GM15510 (cell line): Measurements from ENCODE around the gene SPNS3.

ENCODE experiments used
- POLR2A ChIP-seq: IDR thresholded peaks from 3 replicates; pipeline ENCODE4 v1.6.1; 2011; ENCODE audit warnings: borderline replicate concordance; ENCODE audit not compliant: insufficient read length; ENCODE audit errors: extremely low read depth

Gene SPNS3

DNA sequence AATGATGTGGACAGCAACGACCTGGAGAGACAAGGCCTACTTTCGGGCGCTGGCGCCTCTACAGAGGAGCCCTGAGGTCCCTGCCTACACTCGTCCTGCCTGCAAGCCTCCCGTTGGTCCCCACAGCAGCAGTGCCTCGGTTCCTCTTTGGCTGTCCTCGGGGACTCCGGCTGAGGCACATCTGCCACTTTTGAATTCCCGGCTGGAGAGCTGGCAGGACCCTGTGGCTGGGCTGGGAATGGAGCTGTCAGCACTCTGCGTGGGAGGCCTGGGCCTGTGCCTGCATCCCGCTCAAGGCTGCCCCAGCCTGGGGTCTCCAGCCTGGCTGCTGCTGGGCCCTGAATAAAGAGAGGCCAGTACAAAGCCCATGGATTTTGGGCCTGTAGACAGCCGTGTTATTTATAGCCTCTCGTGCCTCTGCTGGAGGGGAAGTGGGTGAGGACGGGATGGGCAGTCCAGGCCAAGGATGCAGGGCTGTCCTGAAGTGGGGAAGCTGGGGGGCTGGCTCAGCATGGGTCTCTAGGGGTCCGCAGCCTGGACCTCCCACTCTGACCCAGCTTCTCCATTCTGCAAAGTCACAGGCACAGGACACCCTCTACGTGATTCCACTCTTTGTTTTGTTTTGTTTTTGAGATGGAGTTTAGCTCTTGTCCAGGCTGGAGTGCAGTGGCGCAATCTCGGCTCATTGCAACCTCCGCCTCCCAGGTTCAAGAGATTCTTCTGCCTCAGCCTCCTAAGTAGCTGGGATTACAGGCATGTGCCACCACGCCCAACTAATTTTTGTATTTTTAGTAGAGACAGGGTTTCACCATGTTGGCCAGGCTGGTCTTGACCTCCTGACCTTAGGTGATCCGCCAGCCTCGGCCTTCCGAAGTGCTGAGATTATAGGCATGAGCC, 54.3 kb downstream of the SPNS3 start:
- TF ChIP-seq POLR2A = no peak

DNA sequence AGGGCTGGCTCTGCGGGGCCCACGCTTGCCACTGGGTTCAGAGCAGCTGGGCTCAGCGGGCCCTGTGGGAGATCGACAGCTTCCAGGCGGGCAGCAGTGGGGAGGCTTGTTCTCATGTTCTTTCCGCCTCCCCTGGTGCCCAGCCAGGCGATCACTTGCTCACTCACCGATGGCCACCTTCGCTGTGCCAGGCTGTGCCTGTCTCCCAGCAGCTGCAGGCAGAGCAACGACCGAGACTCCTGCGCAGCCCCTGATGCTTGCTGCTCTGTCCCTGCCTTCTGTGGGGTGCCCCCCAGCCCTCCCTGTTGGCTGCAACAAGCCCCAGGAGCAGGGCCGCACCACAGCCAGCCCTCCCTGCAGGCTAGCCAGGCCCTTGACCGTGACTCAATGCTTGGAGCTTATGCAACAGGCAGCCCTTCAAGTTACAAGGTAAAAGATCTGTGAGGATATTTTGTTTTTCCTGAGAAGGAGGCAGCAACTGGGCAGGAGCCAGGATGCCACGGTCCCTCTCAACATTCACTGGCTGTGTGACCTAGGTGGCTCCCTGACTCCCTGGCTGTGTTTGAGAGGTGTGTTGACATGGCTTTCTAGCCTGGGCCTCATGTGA, 55.4 kb downstream of the SPNS3 start:
- no peak for TF ChIP-seq POLR2A

DNA sequence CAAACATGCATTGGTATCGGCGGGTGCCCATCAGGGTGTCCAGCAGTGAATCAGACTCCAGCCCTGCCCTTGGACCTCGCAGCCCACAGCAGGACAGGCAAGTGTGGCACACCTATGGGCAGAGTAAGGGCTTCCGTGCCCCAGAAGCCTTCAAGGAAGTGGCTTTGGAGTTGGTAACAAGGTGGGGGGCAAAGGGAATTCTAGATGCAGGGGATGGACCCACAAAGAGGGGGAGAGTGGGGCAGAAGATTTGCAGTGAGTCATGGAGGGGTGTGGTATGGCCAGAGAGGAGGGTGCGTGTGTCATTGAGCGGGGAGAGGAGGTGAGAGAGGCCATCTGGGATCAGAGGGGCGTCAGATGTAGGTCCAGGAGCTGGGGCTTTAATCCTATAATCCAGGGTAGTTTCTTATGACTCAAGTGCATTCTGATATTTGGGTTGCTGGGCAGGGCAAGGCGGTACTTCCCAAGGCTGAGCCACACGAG, 56.4 kb downstream of the SPNS3 start:
- no peak for TF ChIP-seq POLR2A

DNA sequence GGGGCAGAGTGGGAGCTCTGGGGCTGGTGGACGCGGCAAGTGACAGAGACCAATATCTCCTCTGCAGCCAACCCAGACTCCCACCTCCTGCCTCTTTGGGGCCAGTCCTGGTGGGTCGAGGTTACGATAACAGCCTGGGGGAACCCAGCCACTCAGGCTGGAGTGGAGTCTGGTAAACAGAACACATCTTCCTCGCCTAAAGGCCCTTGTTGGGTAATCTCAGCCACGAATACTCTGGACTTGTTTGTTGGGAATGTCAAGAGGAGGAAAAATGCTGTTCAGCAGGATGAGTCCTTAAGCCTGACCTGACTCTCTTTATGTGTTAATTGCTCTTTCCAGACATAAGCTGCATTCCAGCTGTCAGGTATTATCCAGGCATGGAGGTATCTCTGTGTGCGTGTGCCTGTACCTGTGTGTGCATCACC, 56.9 kb downstream of the SPNS3 start:
- no peak for TF ChIP-seq POLR2A

DNA sequence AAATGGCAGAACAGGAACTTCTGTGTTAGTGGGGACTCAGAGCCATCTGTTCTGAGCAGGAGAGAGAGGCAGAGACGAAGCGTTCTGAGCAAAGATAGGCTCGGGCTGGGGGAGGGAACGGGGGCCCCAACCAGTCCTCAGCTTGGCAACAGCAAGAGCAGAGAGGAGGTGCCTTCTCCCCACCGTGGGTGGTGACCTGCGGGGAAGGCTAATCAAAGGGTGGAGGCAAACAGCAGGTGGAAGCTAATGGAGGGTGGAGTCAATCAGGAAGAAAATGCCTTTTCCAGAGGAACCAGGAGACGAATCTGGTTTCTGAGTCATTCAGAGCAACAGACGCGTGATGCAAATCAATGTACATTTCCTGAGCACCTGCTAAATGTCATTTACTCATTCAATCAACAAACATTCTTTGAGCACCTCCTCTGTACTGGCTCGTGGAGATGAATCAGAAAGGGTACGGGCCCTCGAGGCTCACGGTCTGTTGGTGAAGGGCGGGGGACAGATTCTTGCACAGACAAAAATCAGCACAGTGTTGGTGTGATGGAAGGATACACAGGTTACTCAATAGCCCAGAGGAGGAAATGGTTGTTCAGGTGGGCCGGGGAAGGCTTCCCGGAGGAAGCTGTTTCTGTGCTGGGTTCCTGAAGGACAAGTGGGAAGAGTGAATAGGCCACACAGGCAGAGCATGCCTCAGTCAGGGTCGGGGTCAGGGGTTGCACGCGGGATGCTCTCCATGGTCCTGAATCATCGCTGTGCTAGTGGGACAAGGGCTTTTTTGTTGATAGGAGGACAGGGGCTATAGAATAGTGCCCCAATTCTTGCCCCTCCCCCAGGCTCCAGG, 59.2 kb downstream of the SPNS3 start:
- no peak for TF ChIP-seq POLR2A

DNA sequence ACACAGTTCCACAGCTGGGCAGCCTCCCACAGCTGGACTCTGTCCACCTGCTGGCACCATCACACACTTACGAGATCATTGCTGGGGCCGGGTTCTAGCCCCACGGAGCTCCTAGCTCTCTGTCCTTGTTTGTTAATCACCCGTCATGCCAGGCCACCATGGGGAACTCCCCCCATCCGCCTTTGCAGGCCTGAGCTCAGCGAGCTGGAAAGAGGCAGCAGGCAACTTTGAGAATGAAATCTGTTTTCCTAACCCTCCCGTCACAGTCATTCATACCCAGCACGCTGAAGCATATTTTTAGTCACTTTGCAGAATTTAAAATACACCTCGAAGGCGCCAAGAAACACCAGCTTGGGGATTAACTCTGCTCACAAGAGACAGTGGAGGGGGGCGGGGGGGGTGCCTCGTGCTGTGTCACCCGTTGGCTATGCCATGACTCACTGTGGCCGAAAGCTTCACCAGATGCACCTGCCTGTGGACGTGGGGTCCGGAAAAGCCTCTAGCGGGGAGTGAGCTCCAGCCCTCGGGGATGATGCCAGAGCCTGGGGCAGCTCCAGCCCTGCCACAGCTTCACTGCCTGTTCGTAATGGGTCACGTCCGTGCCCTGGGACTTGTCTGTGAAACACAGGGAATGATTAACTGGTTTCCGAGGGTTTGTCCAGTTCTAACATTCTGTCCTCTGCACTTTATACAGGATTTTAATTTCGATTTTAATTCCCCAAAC, 63.5 kb downstream of the SPNS3 start:
- TF ChIP-seq POLR2A = no peak

DNA sequence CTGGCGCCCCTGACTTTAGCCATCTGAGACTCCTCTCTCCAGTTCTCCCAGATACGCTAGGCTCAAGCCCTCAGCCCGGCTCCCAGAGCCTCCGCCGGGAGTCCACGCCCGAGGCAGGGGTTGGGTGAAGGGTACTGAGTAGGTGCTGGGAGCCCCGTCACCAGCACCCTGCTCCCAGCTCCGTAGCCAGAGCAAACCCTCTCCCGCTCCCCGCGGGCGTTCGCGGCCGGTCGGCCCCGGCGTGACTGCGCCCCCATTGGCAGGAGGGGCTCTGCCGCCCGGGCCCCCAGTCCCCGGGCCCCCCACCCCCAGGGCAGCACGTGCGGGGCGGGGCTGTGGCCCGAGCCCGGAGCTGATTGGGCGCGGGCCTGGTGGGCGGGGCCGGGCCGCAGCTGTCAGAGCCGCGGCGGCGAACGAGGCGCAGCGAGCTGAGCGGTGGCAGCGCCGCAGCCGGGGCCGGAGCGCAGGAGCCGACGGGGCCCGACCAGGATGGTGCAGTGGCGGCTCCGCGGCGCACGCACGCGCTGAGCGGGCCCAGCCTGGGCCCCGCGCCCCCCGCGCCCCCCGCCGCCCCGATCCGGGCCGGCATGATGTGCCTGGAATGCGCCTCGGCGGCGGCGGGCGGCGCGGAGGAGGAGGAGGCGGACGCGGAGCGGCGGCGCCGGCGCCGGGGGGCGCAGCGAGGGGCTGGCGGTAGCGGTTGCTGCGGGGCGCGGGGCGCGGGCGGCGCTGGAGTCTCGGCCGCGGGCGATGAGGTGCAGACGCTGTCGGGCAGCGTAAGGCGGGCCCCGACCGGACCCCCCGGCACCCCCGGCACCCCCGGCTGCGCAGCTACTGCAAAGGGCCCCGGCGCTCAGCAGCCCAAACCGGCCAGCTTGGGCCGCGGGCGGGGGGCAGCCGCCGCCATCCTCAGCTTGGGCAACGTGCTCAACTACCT, 65.0 kb downstream of the SPNS3 start, which contains the start of gene SPNS2:
TSS of gene SPNS2 (plus strand) at position 421 of the 937 bp plus-strand sequence. CDS start at position 588, 167 bp downstream.
- no peak for TF ChIP-seq POLR2A

DNA sequence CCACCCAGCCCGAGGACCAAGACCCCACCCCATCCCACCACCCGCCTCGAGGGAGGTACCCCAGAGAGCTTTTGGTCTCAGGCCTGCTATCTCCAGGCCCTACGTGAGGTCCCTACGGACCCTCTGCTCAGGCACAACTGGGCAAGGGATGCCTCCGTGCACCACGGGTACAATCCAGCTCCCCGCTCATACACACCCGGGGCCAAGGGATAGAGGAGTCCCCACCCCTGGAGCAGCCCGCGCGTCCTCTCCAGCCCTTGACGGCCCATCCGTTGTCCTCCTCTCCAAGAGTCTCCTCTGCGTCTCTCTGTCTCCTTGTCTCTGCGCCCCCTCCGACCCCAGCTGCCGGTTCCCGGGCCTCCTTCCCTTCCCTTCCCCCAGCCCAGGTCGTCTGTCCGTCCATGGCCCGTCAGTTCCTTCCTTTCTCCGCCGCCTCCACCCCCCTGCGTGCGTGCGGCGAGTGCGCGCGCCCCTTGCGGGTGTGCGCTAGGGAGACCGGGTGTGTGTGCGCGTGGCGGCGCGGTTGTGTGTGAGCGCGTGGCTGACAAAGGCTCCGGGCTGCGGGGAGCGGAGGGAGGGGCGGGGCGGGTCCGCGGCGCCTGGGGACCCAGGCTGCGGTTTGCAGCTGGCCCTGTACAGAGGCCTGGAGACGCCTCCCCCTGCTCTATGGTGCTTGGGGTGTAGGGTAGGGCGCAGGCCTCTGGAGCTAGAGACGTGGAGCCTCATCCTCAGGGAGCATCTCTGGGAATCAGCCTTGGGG, 65.9 kb downstream of the SPNS3 start:
- no peak for TF ChIP-seq POLR2A

DNA sequence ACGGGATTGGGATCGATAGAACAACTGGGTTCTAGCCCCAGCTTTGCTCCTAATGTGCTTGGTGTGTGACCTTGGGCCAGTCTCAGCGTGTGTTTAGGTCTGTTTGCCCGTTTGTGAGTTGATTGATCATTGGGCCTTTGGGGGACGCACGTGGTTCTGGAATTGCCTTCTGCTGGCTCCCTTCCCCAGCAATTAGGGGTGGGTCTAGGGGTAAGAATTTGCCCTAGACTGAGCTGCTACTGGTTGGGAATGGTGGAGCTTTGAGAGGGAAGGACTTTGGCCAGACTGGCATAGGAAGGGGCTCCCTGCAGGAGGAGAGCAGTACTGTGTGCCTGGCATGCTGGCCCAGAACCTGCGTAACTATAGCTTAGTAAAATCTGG, 66.4 kb downstream of the SPNS3 start:
- TF ChIP-seq POLR2A = no peak

DNA sequence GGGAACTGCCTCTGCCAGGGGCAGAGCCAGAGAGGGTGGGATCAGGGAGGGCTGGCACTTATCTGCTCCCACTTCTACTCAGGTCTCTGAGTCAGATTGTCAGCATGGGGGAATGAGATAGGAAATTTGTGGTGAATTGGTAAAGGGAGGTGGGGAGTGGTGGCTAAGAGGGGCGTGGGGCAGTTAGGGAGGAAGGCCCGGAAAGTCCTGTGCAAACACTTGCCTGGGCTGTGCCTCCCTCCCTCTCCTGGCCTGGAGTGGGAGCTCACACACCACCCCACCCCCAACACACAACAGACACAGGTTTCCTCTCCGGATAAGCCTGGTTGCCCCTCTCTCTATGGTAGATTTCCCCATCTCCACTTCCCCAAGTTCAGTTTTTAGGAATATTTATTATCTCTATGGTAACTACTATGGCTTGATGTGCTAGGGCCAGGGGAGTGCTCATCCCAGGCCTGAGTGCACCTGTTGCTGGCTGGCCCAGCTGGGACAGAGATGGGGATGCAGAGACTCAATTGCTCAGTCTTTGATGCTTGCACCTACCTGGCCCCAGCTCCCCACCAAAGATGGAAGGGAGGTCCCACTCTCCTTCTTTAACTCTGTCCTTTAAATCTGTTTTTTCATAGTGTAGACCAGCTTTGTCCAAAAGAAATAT, 67.7 kb downstream of the SPNS3 start:
- no peak for TF ChIP-seq POLR2A

DNA sequence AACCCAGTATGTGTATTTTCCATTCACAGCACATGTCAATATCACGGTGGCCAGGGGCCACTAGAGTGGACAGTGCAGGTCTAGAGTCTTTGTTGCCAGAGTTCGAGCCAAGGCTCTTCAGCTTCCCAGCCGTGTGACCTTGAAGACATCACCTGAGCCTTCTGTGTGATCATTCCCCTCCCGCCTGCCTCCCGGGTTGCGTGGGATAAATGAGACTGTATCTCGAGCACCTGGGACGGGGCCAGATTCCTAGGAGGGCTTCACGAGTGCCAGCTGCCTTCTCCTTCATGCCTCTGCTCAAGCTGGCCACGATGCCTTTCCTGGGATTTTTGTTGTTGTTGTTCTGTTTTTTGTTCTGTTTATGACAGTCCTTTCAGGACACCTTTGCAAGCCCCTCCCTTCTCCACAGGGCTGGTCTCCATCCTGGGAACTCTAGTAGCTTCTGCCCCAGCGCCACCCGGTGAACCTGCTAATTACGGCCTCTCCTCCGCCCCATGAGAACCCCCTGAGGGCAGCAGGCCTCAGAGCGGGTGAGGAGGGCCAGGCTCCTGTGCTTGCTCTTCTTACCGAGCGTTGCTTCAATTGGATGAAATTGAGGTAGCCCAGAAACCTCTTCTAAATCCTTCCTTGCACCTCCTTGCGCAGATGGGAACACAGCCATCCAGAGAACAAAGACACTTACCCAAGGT, 68.9 kb downstream of the SPNS3 start:
- no peak for TF ChIP-seq POLR2A
